Activated CD4-positive, alpha-beta T cell treated with anti-CD3 and anti-CD28 coated beads, Interleukin-2, amount 50 U/mL, for 48 hours (primary cell): ENCODE measurements around the gene DLL1.

Experiments used
- DNase-seq, 2 experiments: peaks; one replicate each; pipeline ENCODE4 v3.0.0-alpha.2; 2020

DLL1 gene

GRCh38 chr6:170282512-170283158 is 8.2 kb downstream of the DLL1 start:
- DNase-seq = no peak

- DNase-seq = no peak
These were observed 9.3 kb downstream of the DLL1 start for GRCh38 chr6:170281331-170282292.

- DNase-seq = no peak
These were observed 10.2 kb downstream of the DLL1 start for GRCh38 chr6:170280689-170281045.

- DNase-seq = no peak
These were observed 10.7 kb downstream of the DLL1 start for GRCh38 chr6:170279977-170280688.

GRCh38 chr6:170279426-170279825 is 11.5 kb downstream of the DLL1 start:
- DNase-seq = no peak

GRCh38 chr6:170278743-170279094 is 12.2 kb downstream of the DLL1 start:
- DNase-seq = no peak

- DNase-seq = no peak
These were observed 12.8 kb downstream of the DLL1 start for GRCh38 chr6:170277893-170278742.

GRCh38 chr6:170276369-170277057 is 14.4 kb downstream of the DLL1 start:
- no peak for DNase-seq

GRCh38 chr6:170274713-170275560 is 15.9 kb downstream of the DLL1 start:
- DNase-seq = no peak

- DNase-seq = no peak
These were observed 17.2 kb downstream of the DLL1 start for GRCh38 chr6:170273681-170274080.

GRCh38 chr6:170273191-170273590 is 17.7 kb downstream of the DLL1 start:
- DNase-seq = no peak

- DNase-seq = no peak
These were observed 18.4 kb downstream of the DLL1 start for GRCh38 chr6:170272341-170273065.

- DNase-seq = peak; percentile 75 to 83
These were observed 19.0 kb downstream of the DLL1 start for GRCh38 chr6:170271771-170272314.

GRCh38 chr6:170270984-170271593 is 19.8 kb downstream of the DLL1 start:
- DNase-seq = no peak

GRCh38 chr6:170269846-170270541 is 20.9 kb downstream of the DLL1 start:
- no peak for DNase-seq

GRCh38 chr6:170269151-170269845 is 21.6 kb downstream of the DLL1 start:
- no peak for DNase-seq

- DNase-seq = no peak
These were observed 22.4 kb downstream of the DLL1 start for GRCh38 chr6:170268216-170269129.
